HG03135 (cell line): ENCODE measurements around the gene FZD1.

Experiments
- ATAC-seq: cut with Tn5 transposase; IDR thresholded peaks from one replicate; pipeline ENCODE4 v1.9.1; 2021; ENCODE audit warnings: mild to moderate bottlenecking, moderate library complexity; ENCODE audit not compliant: unreplicated experiment

FZD1 gene

DNA sequence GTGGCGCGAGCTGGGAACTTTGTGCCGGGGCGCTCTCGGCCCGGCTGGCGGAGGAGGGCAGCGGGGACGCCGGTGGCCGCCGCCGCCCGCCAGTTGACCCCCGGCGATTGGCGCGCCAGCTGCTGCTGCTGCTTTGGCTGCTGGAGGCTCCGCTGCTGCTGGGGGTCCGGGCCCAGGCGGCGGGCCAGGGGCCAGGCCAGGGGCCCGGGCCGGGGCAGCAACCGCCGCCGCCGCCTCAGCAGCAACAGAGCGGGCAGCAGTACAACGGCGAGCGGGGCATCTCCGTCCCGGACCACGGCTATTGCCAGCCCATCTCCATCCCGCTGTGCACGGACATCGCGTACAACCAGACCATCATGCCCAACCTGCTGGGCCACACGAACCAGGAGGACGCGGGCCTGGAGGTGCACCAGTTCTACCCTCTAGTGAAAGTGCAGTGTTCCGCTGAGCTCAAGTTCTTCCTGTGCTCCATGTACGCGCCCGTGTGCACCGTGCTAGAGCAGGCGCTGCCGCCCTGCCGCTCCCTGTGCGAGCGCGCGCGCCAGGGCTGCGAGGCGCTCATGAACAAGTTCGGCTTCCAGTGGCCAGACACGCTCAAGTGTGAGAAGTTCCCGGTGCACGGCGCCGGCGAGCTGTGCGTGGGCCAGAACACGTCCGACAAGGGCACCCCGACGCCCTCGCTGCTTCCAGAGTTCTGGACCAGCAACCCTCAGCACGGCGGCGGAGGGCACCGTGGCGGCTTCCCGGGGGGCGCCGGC, 870 bp downstream of the FZD1 start:
- ATAC-seq: peak; percentile 45

- no peak for ATAC-seq
These were observed 1.4 kb downstream of the FZD1 start for GRCh38 chr7:91265693-91266066.

DNA sequence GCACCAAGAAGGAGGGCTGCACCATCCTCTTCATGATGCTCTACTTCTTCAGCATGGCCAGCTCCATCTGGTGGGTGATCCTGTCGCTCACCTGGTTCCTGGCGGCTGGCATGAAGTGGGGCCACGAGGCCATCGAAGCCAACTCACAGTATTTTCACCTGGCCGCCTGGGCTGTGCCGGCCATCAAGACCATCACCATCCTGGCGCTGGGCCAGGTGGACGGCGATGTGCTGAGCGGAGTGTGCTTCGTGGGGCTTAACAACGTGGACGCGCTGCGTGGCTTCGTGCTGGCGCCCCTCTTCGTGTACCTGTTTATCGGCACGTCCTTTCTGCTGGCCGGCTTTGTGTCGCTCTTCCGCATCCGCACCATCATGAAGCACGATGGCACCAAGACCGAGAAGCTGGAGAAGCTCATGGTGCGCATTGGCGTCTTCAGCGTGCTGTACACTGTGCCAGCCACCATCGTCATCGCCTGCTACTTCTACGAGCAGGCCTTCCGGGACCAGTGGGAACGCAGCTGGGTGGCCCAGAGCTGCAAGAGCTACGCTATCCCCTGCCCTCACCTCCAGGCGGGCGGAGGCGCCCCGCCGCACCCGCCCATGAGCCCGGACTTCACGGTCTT, 1.9 kb downstream of the FZD1 start:
- ATAC-seq: no peak

- no peak for ATAC-seq
These were observed 2.5 kb downstream of the FZD1 start for GRCh38 chr7:91266689-91267090.

DNA sequence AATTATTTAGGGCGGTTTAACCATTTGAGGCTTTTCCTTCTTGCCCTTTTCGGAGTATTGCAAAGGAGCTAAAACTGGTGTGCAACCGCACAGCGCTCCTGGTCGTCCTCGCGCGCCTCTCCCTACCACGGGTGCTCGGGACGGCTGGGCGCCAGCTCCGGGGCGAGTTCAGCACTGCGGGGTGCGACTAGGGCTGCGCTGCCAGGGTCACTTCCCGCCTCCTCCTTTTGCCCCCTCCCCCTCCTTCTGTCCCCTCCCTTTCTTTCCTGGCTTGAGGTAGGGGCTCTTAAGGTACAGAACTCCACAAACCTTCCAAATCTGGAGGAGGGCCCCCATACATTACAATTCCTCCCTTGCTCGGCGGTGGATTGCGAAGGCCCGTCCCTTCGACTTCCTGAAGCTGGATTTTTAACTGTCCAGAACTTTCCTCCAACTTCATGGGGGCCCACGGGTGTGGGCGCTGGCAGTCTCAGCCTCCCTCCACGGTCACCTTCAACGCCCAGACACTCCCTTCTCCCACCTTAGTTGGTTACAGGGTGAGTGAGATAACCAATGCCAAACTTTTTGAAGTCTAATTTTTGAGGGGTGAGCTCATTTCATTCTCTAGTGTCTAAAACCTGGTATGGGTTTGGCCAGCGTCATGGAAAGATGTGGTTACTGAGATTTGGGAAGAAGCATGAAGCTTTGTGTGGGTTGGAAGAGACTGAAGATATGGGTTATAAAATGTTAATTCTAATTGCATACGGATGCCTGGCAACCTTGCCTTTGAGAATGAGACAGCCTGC, 3.1 kb downstream of the FZD1 start:
- ATAC-seq: no peak

GRCh38 chr7:91270372-91270771, 6.1 kb downstream of the FZD1 start:
- no peak for ATAC-seq

GRCh38 chr7:91276909-91277308, 12.7 kb downstream of the FZD1 start:
- peak; percentile 86 for ATAC-seq

DNA sequence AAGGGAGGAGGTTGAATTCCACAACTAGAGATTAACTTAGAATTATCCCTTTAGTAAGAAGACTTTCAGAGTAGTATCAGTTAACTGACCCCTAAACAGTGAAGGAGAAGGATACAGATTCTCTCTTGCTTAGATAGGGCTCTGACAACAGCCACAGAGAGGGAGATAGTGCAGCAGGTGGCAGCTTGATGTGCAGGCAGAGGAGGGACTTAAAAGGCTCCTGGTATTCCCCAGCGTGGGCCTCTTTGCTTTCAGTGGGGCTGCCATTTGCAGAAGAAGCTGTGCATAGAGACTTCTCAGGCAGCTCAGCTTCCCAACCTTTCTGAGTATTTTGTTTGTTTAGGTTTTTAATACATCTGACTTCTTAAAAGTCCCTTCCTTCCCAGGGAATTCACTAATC, 16.0 kb downstream of the FZD1 start:
- no peak for ATAC-seq

DNA sequence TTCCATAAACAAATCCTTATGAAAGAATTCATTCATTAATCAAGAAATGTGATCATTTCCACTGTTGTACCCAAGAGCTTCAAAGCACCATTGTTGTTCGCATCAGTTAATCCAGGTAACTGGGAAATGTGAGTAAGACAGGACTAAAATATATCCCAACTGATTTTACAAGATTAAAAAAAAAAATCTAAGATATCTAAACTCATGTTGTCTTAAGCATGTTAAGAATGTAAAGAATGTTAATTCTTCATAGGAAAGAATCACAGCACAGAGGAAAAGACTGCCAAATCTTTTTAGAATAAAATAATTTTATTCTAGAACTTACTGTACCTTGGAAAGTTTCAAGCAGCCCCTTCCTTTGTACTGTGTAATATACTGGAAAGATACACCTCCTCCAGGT, 16.4 kb downstream of the FZD1 start:
- ATAC-seq: no peak

DNA sequence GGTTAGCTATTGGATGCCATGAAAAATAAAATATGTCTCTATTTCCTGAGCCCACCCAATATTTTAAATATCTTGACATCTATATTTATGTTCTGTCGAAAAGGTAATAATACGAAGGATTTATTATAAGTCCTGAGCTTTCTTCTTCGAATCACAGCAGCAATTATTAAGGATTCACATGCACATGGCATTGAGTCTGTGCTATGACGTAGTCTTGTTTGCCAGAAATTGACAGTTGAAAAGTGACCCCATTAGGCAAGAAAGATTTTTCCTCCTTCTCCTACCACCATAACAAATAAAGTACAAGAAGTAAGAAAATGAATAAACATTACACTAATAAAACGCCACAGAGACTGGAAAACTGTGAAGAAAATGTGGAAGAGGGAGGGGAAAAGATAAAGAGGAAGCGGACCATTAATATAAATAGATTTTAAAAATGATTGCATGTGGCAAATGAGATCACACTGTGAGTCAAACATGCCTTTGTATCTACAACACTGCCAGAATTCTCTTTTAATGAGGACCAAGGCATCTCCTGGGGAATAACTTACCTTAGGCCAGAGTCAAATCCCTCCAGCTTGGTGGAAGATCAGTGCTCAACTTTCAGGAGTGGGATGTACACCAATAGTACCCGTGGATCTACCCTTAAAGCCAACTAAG, 21.6 kb downstream of the FZD1 start:
- ATAC-seq: no peak

DNA sequence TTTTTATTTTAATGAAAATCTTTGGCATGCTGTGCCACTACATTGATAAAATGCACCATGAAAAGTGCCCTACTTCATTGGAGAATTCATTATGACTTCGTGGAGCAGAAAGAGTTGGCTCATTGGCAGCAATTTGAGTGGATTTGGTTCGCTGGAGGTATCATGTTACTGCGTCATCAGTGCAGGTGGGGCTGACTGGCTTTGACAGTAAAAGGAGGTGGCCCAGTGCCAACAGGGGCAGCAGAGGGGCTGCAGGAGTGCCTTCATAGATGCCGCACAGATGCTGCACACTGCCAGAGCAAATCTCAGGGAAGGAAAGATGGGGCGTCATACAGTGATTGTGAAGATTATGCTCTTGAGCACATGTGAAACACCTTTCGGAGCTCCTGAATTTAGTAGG, 22.2 kb downstream of the FZD1 start:
- ATAC-seq: no peak

DNA sequence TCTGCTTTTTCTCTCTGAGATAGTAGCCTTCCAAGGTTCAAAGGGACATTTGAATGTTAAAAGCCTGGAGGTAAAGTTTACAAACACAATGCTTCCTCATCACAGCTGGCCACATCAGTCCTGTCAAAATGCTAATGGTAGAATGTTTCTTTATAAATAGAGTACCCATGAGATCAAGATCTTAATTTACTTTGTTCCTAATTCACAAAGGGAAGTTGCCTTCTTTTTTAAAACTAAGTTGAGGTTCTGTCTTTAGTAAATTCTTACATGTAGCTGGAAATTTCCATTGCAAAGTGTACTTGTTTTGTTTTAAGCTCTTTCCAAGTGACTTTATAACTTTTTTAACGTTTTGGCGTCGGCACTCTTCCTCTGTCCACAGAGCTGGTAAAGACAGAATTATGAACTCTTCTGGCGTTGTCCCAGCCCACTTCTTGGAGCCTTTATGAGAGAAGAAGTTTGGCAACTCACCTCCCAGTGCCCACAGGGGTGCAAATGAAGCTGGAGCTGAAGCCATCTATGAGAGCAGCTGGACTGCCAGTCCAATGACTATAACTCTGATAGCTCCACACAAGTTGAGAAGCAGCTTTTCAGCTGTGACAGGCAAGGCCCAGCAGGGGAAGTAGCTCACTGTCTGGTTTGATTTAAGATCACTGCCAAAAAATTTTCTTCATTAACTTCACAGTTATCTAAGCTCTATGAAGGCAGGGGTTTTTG, 23.3 kb downstream of the FZD1 start:
- ATAC-seq: no peak

GRCh38 chr7:91288208-91288824, 24.1 kb downstream of the FZD1 start:
- peak; percentile 65 for ATAC-seq

- ATAC-seq: no peak
These were observed 25.5 kb downstream of the FZD1 start for GRCh38 chr7:91289633-91290254.

- ATAC-seq: no peak
These were observed 27.1 kb downstream of the FZD1 start for GRCh38 chr7:91291302-91291701.

DNA sequence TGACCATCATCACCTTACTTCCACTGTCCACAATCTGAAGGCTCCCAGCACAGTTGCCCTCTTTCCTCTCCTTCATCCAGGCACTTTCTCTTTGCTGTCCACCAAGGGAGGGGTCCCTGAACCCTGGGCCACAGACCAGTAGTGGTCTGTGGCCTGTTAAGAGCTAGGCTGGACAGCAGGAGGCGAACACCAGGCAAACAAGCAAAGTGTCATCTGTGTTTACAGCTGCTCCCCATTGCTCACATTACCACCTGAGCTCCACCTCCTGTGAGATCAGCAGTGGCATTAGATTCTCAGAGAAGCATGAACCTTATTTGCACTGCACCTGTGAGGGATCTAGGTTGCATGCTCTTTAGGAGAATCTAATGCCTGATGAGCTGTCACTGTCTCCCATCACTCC, 27.7 kb downstream of the FZD1 start:
- no peak for ATAC-seq

DNA sequence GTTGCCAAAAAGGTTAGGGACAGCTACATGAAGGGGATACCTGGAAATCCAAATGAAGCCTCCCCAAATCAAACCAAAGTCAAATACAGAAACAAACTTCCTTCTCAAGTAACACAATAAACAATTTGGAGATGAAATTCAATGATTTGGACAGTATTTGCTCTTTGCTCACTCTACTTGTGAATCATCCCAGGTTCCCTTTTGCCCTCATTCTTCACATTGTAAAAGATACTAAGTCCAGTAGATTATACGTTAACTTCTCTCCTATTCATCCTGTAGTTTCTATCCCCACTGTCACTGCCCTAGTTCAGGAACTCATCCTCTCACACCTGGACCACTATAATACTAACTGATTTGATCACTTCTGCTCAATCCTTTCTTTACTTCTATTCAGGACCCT, 28.3 kb downstream of the FZD1 start:
- no peak for ATAC-seq

GRCh38 chr7:91293136-91293535, 28.9 kb downstream of the FZD1 start:
- ATAC-seq: no peak

- no peak for ATAC-seq
These were observed 29.6 kb downstream of the FZD1 start for GRCh38 chr7:91293840-91294239.

DNA sequence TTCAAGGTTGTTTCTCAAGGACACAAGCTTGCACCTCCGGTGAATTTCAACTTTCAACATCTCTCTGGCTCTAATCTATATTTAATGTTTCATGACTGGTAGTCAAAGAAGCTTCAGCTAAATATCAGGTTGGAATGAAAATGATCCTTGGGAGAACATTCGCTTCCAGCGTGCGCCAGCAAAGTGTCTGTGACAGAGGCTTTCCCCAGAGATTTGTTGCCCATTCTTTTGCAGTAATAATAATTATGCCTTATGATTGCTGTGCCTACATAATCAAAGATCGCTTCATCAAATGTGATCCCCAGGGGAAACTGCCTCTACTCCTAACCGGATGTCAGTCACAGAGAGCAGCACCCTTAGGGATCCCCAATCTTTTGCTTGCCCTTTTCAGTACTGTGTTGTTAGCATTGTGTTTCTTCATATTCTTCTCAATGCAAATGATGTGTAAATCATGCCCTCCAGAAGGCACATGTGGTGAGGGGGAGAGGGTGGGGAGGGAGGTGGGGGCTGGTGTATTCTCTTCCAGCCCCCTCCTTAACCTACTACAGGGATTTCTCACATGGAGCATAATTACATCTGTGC, 30.5 kb downstream of the FZD1 start:
- no peak for ATAC-seq
